Measurements from ENCODE around the gene CCR7.

CCR7 gene

GRCh38 chr17:40520991-40521453, 44.2 kb downstream of the CCR7 start:
- no peak overlapping the region for H3K4me3 ChIP-seq (ENCODE audit: low read depth, low read length)
- no peak for TF ChIP-seq CTCF (IDR thresholded peaks at IDR 0.05; ENCODE audit: insufficient read depth, low read length, missing control alignments)
- ChIA-PET CTCF (interaction anchor here (0.9 to 5.2 kb wide), 8 partner anchors 10 to 204 kb away, joined by 3 to 33 read pairs (median 4); no protein-coding TSS in a partner anchor), POLR2A (interaction anchor here (0.6 to 2.4 kb wide), 11 partner anchors 8 to 662 kb away, joined by 3 to 13 read pairs (median 4); no protein-coding TSS in a partner anchor)
- no peak for DNase-seq (ENCODE audit: low read depth, low spot score)

- POLR2A ChIA-PET = interaction anchor here (0.6 kb wide), 1 partner anchor 74 kb away, joined by 3 read pairs; no protein-coding TSS in a partner anchor
- CTCF ChIA-PET = interaction anchor here (0.8 to 3.9 kb wide), 5 partner anchors 9 to 157 kb away, joined by 3 to 29 read pairs (median 3); no protein-coding TSS in a partner anchor
- no peak for TF ChIP-seq CTCF (IDR thresholded peaks at IDR 0.05; ENCODE audit: insufficient read depth, low read length, missing control alignments)
- DNase-seq (ENCODE audit: low read depth, low spot score) = no peak
- no peak overlapping the region for H3K4me3 ChIP-seq (ENCODE audit: low read depth, low read length)
These were observed 46.0 kb downstream of the CCR7 start for GRCh38 chr17:40519089-40519775.

- CTCF ChIA-PET = interaction anchor here (1.1 to 3.9 kb wide), 4 partner anchors 10 to 156 kb away, joined by 3 to 29 read pairs (median 3); no protein-coding TSS in a partner anchor
- POLR2A ChIA-PET = no interaction called here
- no peak for DNase-seq (ENCODE audit: low read depth, low spot score)
- TF ChIP-seq CTCF (IDR thresholded peaks at IDR 0.05; ENCODE audit: insufficient read depth, low read length, missing control alignments) = no peak
- no peak overlapping the region for H3K4me3 ChIP-seq (ENCODE audit: low read depth, low read length)
These were observed 46.7 kb downstream of the CCR7 start for GRCh38 chr17:40518401-40519088.

GRCh38 chr17:40517981-40518380, 47.3 kb downstream of the CCR7 start:
- no peak for DNase-seq (ENCODE audit: low read depth, low spot score)
- POLR2A ChIA-PET = no interaction called here
- TF ChIP-seq CTCF (IDR thresholded peaks at IDR 0.05; ENCODE audit: insufficient read depth, low read length, missing control alignments) = no peak
- no peak overlapping the region for H3K4me3 ChIP-seq (ENCODE audit: low read depth, low read length)
- CTCF ChIA-PET = interaction anchor here (1.2 to 3.9 kb wide), 2 partner anchors 15 to 20 kb away, joined by 3 to 29 read pairs; no protein-coding TSS in a partner anchor

- DNase-seq (ENCODE audit: low read depth, low spot score) = no peak
- H3K4me3 ChIP-seq (ENCODE audit: low read depth, low read length) = no peak overlapping the region
- no peak for TF ChIP-seq CTCF (IDR thresholded peaks at IDR 0.05; ENCODE audit: insufficient read depth, low read length, missing control alignments)
- ChIA-PET CTCF (interaction anchor here (3.9 kb wide), 1 partner anchor 15 kb away, joined by 29 read pairs; no protein-coding TSS in a partner anchor), POLR2A (interaction anchor here (0.6 kb wide), 1 partner anchor 9 kb away, joined by 3 read pairs; no protein-coding TSS in a partner anchor)
These were observed 48.0 kb downstream of the CCR7 start for GRCh38 chr17:40517286-40517662.

Data from AG04449 (cell line).